Measurements from ENCODE around the gene KLK6.

KLK6 gene

GRCh38 chr19:50969413-50969760, at the start of gene KLK6:
TSS of gene KLK6 (minus strand) at chr19:50969591. CDS start at chr19:50968104, 1,487 bp downstream.
- no peak for DNase-seq

DNA sequence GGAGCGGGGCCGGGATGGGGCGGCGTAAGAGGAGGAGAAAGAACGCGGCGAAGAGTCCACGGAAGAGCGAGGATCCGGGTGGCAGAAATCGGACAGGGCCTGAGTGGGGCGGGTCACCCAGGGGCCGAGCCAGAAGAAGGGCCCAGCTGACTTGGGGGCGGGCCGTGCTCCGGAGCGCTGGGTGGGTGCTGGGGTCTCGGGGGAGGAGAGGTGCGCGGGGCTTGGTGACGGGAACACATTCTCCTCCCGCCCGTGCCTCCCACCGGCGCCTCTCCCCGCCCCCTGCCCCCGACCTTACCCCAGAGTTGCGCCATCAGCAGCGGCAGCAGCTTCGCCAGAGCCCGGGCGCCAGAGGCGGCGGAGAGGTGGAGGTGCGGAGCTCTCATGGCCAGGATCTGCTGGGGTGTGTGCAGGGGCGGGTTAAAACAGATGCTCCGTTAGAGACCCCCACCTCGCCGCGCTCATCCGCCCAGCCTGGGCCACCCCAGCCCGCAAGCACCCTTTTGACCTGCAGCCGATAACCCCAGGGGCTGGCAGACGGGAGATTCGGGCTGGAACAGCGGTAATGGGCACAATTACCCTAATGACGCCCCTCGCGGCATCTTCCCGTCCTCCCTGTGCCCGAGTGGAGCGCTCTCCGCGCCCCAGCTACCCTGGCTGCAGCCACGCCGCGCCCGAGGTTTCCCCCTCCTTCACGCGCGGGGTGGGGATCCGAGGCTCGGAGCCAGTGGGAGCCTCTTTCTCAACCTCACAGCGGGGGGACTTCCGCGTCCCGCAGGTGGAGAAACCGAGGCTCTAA, 49.6 kb upstream of the KLK6 start:
- DNase-seq = no peak

DNA sequence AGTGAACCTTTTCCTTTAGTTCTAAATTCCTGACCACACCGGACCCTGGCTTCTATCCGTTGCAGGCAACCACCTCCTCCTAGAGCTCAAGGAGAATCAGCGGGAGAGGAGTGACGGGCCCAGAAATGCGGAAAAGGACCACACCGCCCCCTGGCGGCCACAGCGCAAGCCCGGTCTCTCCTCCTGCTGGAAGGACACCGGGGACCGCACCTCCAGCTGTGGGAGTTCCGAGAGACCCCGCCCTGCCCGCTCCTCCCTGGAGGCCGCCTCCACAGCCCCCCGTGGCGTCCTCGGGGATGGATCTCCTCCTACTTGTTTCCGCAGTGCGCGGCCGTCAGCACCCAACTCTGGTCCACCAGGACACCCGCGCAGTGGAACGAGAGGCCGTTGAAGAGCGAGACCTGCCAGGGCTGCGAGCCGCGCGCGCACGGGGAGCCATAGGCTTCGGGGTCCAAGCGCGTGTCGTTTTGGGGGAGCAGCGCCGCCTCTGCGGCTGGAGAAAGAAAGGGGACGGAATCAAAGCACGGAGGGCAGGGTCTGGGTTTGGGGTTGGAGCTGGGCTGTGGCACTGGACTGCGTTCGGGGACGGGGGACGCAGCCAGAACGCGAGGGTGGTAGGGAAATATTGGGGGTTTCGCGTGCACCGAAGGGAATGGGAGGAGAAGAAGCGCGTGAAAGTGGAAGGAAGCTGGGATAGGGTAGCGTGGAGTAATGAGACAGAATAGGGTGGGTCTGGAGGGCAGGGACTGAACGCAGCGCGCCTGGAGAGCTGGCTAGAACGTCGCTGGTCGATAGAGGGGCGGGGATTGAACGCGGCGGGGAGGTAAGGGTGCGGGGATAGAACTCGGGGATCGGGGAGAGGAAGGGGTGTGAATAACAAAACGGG, 47.6 kb upstream of the KLK6 start:
- DNase-seq = peak; percentile 89

DNA sequence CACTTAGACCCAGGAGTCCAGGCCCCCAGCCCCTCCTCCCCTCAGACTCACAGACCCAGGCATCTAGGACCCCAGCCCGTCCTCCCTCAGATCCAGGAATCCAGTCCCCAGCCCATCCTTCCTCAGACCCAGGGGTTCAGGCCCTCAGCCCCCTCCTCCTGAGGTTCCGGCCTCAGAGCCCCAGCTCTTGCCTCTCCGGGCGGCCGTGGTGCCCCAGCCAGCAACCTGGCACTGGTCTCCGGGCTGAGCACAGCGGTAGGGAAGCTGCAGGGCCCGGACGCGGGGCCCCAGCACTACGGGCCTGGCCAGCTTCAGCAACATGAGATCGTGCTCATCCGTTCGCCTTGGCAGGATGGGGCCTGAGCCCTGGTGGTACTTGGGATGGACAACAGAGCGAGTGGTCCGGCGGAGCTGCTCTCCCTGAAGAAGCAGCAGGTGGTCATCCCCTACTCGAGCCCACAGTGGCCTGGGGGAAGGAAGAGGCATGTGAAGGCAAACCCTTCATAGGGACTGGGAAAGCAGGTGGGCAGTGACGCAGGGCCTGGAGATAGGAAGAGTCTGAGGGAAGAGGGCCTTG, 46.4 kb upstream of the KLK6 start:
- no peak for DNase-seq

- DNase-seq = no peak
Observed at GRCh38 chr19:51014242-51014641, 44.9 kb upstream of the KLK6 start.

GRCh38 chr19:51012661-51013190, 43.3 kb upstream of the KLK6 start:
- DNase-seq = no peak

DNA sequence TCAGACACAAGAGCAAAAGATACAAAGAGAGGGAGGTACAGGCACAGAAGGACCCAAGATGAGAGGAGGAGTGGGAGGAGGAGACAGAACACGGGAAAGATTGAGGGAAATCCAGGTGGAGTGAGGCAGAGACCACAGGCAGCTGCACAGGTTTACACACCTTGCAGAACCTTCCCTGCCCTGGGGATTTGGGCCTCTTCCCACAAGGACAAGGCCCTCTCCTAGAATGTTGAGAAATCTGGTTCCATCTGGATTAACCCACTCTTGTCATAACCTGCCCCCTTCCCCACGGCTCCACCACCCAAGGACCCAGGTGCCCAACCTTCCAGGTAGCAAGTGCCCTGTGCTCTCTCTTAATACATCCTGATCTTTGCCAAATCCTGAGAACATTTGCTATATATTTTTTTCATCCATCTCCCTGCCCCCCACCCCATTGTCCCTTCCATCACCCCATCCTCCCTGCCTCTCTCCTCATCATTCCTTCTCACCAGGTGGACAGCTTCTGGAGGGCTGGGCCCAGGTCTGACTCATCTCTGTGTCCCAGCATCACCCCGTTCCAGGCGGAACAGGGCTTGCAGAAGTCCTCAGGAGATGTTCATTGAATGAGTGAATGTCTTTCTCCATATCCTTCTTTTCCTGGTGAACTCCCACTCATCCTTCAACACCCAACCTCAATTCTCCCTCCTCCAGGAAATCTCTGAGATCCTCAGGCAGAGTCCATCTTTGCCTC, 40.8 kb upstream of the KLK6 start:
- DNase-seq = no peak

DNA sequence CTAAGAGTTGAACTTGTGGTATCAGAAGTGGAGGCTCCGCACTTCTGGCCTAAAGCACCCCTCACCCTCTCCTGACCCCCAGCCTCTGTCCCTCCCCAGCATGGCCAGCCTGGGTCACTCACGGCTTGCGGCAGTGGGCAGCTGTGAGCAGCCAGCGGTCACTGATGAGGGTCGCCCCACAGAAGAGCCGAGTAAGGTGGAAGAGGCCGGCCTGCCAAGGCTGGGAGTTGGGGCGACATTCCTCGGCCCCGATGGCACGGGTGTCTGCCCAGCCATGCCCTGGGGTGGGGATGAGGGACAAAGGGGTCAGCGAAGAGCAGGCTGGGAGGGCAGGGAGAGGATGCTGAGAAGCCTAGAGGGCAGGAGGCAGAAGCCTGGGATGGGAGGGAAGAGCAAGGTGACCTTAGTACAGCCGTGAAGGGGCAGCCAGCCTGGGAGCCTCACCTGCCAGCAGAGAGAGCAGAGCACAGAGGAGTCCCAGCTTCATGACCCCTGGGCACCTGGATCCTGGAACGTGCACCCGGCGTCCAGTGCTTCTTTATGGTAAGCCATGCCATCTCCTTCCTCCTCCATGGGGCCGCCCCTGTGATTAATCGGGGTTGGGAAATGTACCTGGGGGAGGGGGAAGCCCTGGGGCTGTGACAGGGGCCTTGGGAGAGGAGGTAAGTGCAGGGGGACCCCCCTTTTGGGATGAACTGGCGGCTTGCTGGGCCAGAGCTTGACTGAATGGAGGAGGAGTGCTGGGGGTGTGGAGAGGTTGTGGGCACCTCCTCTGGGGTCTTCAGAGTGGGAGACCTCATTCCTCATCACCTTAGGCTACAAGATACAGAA, 39.9 kb upstream of the KLK6 start:
- no peak for DNase-seq

DNA sequence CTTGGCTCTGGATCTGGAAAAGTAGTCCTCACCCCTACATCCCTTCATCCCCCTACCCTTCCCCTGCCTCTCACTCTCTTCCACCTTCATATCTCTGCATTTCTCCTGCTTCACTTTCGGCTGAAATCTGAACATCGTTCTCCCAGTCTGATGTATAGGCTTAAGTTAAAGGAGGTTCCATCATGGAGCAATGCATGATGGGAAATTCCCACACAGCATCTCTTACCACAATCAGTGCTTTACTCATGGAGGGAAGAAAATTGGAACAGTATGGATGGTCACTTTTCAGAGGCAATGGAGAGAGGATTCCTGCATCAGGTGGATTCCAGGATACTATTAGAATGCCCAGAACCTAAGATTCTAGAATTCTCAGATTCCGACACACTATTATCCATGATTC, 38.1 kb upstream of the KLK6 start:
- DNase-seq = no peak

DNA sequence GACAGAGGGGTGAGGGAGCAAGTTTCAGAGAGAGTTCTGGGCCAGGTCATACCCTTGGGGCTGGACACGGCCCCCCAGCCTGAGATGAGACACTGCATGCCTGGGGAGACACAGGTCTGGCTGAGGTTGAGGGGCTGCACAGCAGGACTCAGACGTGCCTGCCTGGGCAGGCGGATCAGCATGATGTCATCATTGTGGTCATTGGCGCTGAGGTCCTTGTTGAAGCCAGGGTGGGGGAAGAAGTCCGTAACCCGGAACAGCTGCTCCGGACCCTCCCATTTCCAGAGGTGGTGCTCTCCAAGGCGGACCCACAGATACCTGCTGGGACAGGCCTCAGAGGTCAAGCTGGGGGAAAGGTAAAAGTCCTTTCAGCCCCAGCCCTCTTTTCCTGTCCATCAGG, 37.0 kb upstream of the KLK6 start:
- no peak for DNase-seq

DNA sequence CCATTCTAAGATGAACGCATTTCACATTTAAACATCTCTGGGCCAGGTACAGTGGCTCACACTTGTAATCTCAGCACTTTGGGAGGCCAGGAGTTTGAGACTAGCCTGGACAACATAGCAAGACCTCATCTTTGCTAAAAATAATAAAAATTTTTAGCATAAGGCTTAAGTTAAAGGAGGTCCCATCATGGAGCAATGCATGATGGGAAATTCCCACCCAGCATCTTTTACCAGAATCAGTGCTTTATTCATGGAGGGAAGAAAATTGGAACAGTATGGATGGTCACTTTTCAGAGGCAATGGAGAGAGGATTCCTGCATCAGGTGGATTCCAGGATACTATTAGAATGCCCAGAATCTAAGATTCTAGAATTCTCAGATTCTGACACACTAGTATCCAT, 35.9 kb upstream of the KLK6 start:
- DNase-seq = no peak

- DNase-seq = no peak
Observed at GRCh38 chr19:51003316-51003715, 33.9 kb upstream of the KLK6 start.

GRCh38 chr19:51002542-51003311, 33.3 kb upstream of the KLK6 start:
- DNase-seq = peak; percentile 61

GRCh38 chr19:51002089-51002532, 32.7 kb upstream of the KLK6 start:
- no peak for DNase-seq

GRCh38 chr19:51001515-51001914, 32.1 kb upstream of the KLK6 start, which contains the start of gene KLK8:
TSS of gene KLK8 (minus strand) at chr19:51001604. CDS start at chr19:51001167, 437 bp downstream.
- DNase-seq = no peak

DNA sequence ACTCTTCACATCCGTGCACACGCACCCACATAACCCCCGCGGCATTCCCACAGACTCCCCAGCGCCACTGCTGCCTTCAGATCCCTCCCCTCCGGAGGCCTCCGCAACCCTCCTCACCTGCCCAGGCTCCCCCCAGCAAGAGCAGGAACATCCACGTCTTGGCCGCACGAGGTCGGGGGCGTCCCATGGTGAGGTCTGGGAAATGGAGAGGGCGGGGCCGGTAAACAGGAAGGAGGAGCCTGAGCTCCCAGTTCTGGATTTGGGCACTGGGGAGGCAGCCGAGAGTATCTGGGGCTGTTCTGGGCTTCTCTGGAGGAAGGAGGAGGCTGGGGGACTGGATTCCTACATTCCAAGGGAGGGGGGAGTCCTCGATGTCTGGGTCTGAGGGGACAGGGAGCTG, 31.6 kb upstream of the KLK6 start:
- DNase-seq = no peak

GRCh38 chr19:51000426-51000825, 31.0 kb upstream of the KLK6 start:
- no peak for DNase-seq

GRCh38 chr19:50998686-50999085, 29.3 kb upstream of the KLK6 start:
- no peak for DNase-seq

DNA sequence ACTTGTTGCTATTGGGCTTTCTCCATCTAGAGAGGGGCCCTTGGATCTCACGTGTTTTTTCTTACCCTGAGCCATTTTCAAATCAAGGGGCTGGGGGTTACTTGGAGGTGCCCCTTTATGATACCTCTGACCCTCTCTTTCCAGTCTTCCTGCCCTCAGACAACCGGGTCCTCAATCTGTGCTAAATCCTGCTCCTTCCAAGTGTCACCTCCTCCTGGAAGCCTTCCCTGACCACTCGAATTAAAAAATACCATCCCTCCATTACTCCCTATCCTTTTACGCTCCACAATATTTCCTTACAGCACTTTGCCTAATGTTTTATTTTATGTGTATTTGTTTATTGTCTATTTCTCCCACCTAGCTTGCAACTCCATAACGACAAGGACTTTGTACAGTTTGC, 28.7 kb upstream of the KLK6 start:
- DNase-seq = no peak

DNA sequence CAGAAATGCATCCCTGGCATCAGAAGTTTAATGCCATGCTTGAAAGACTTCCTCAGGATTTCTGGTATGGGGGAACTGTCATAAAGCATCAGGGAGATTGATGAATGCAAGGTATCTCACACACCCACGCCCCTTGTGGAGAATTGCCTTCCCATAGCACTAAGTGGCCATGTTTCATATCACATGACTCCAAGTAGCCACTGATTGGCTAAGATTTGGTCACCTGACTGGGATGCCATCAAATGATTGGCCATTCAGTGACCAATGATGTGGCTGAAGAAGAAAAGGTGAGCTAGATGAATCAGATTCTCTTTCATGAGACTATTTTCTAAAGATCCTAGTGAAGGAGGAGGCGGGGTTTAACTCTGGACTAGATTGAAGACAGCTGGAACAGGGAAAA, 24.7 kb upstream of the KLK6 start:
- no peak for DNase-seq

DNA sequence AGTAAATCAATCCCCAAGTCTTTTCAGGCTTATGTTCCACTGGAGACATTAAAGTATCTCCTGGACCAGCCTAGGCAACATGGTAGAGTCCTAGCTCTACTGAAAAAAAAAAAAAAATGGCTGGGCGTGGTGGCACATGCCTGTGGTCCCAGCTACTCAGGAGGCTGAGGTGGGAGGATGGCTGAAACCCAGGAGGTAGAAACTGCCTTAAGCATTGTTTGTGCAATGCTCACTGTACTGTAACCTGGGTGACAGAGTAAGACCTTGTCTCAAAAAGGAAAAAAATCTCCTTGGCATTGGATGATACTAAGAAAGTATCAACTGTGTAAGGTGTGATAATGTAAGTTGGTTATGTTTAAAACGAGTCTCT, 23.3 kb upstream of the KLK6 start:
- no peak for DNase-seq

Data from stimulated activated CD8-positive, alpha-beta memory T cell treated with anti-CD3 and anti-CD28 coated beads, Interleukin-4, amount 100 ng/mL, for 48 hours (primary cell).